ENCODE results near the gene MSLN. TPM values are rescaled to one million over a fixed set of nuclear protein-coding genes. Genes with fewer than 3 reads are reported as not detected.
"Not testable (repeated sequence)": the region's sequence is repeated elsewhere in the genome, so short reads cannot be mapped to it uniquely, and the experiment has no call there.

The MSLN gene
- total RNA-seq, 4 donors from 2014 or later, result 1.5 TPM; not detected in 3

GRCh38 chr16:751152-752006 is 9.2 kb upstream of the MSLN start:
- no peak for DNase-seq (ENCODE audit: low spot score in 2 of 2)
- 59 to 60% methylated on average over 26 to 39 of the region's 39 CpGs for WGBS, 2 donors
- H3K9me3 ChIP-seq, result peaks cover 0 to 2% (median 0%) of the 10 kb centered on the region in 4 donors
- H3K27me3 ChIP-seq, result peaks cover 0 to 23% of the 10 kb centered on the region in 2 donors
- H3K36me3 ChIP-seq, result no peaks in the 10 kb centered on the region
- no peak overlapping the region for H3K4me3 ChIP-seq
- H3K27ac ChIP-seq, result no peak overlapping the region
- no peaks in the 10 kb centered on the region for H3K4me1 ChIP-seq
- TF ChIP-seq POLR2A (IDR thresholded peaks at IDR 0.05) (no peak), EP300 (IDR thresholded peaks at IDR 0.05) (no peak)
- TF ChIP-seq, protein P1, sequence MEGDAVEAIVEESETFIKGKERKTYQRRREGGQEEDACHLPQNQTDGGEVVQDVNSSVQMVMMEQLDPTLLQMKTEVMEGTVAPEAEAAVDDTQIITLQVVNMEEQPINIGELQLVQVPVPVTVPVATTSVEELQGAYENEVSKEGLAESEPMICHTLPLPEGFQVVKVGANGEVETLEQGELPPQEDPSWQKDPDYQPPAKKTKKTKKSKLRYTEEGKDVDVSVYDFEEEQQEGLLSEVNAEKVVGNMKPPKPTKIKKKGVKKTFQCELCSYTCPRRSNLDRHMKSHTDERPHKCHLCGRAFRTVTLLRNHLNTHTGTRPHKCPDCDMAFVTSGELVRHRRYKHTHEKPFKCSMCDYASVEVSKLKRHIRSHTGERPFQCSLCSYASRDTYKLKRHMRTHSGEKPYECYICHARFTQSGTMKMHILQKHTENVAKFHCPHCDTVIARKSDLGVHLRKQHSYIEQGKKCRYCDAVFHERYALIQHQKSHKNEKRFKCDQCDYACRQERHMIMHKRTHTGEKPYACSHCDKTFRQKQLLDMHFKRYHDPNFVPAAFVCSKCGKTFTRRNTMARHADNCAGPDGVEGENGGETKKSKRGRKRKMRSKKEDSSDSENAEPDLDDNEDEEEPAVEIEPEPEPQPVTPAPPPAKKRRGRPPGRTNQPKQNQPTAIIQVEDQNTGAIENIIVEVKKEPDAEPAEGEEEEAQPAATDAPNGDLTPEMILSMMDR (IDR thresholded peaks at IDR 0.05), result no peak

- Histone ChIP-seq H3K4me3 (no peak overlapping the region), H3K9me3 (peaks cover 0 to 7% (median 0%) of the 10 kb centered on the region in 4 donors), H3K4me1 (no peaks in the 10 kb centered on the region), H3K27ac (no peak overlapping the region), H3K27me3 (peaks cover 0 to 23% of the 10 kb centered on the region in 2 donors), H3K36me3 (no peaks in the 10 kb centered on the region)
- no peak for DNase-seq (ENCODE audit: low spot score in 2 of 2)
- 29 to 31% methylated on average over 9 to 10 of the region's 10 CpGs for WGBS, 2 donors
- TF ChIP-seq POLR2A (IDR thresholded peaks at IDR 0.05), result no peak
- TF ChIP-seq EP300 (IDR thresholded peaks at IDR 0.05), result no peak
Observed at GRCh38 chr16:752007-752312, 8.6 kb upstream of the MSLN start.

DNA sequence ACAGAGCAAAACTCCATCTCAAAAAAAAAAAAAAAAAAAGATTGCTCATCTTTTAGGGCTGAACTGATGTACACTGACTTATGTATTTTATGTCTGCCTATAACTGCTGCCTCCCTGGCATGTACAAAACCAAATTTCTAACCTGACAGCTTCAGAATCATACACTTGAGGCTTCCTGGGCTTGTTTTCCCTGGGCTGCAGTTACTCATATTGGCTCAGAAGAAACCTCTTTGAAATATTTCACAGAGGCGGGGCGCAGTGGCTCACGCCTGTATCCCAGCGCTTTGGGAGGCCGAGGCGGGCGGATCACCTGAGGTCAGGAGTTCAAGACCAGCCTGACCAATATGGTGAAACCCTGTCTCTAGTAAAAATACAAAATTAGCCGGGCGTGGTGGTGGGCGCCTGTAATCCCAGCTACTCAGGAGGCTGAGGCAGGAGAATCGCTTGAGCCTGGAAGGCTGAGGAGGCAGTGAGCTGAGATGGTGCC is 6.4 kb upstream of the MSLN start:
- H3K9me3 ChIP-seq; H3K36me3 ChIP-seq; H3K27ac ChIP-seq; H3K4me3 ChIP-seq; H3K4me1 ChIP-seq; DNase-seq (ENCODE audit: low spot score in 2 of 2): not testable (repeated sequence)
- WGBS, 2 donors, result 83 to 88% methylated on average over 11 of the region's 11 CpGs
- H3K27me3 ChIP-seq, result peaks cover 0 to 23% of the 10 kb centered on the region in 2 donors

DNA sequence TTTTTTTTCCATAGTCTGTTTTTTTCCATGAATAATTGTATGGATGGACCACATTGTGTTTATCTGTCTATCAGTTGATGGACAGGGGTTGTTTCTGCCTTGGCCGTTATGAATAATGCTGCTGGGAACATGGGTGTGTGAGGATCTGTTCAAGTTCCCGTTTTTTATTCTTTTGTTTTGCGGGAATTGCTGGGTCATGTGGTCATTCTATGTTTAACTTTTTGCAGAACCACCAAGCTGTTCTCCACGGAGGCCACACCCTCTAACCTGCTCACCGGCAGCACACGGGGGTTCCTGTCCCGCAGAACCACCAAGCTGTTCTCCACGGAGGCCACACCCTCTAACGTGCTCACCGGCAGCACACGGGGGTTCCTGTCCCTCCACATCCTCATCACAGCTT is 5.9 kb upstream of the MSLN start:
- 51 to 64% methylated on average over 11 of the region's 11 CpGs for WGBS, 2 donors

DNA sequence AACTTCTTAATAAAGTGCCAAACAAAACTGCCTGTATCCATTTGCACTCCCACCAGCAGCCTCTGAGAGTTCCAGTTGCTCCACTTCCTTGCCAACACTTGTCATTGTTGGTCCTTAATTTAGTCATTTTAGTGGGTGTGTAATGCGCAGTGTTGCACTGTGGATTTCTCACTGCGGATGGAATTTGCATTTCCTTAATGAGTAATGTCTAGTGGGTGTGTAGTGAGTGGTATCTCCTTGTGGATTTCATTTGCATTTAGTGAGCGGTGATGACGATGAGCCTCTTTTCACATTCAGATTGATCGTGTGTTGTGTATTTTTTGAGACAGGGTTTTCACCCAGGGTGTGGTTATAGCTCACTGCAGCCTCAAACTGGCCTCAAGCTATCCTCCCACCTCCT is 4.1 kb upstream of the MSLN start:
- 93 to 94% methylated on average over 5 of the region's 5 CpGs for WGBS, 2 donors
- Histone ChIP-seq H3K9me3 (peaks cover 0 to 8% (median 0%) of the 10 kb centered on the region in 4 donors), H3K4me3 (no peak overlapping the region), H3K27ac (no peak overlapping the region), H3K36me3 (no peaks in the 10 kb centered on the region), H3K27me3 (peaks cover 0 to 22% of the 10 kb centered on the region in 2 donors), H3K4me1 (no peaks in the 10 kb centered on the region)
- no peak for DNase-seq (ENCODE audit: low spot score in 2 of 2)
- TF ChIP-seq, protein P1 (IDR thresholded peaks at IDR 0.05), result no peak
- no peak for TF ChIP-seq EP300 (IDR thresholded peaks at IDR 0.05)
- TF ChIP-seq POLR2A (IDR thresholded peaks at IDR 0.05), result no peak

More for the DNA sequence above, 5.9 kb upstream of the MSLN start:
- Histone ChIP-seq H3K36me3 (no peaks in the 10 kb centered on the region), H3K27me3 (peaks cover 0 to 23% of the 10 kb centered on the region in 2 donors), H3K27ac (no peak overlapping the region), H3K4me1 (no peaks in the 10 kb centered on the region), H3K9me3 (peaks cover 0 to 8% (median 0%) of the 10 kb centered on the region in 4 donors), H3K4me3 (no peak overlapping the region)
- no peak for DNase-seq (ENCODE audit: low spot score in 2 of 2)
- TF ChIP-seq, protein P1 (IDR thresholded peaks at IDR 0.05), result no peak
- TF ChIP-seq EP300 (IDR thresholded peaks at IDR 0.05) (no peak), POLR2A (IDR thresholded peaks at IDR 0.05) (no peak)

Measured in tibial nerve (tissue), 4 donors.